ENCODE measurements around the gene RNPEP. TPM values are rescaled to one million over a fixed set of nuclear protein-coding genes. Genes with fewer than 3 reads are reported as not detected.

Gene RNPEP
- total RNA-seq, 1 experiment from 2014 or later = 99.8 TPM

- Histone ChIP-seq H3K4me1 (ENCODE audit: control insufficient read depth, insufficient read depth, low read length) (peaks cover 11% of the 10 kb centered on the region), H3K27ac (ENCODE audit: low read length) (no peak overlapping the region), H3K27me3 (ENCODE audit: control insufficient read depth, insufficient read depth, low read length) (no peaks in the 10 kb centered on the region), H3K9me3 (ENCODE audit: control insufficient read depth, insufficient read depth, low read depth, low read length) (no peaks in the 10 kb centered on the region), H3K4me3 (ENCODE audit: low read depth in 2 of 2, low read length in 2 of 2) (no peak overlapping the region), H3K36me3 (ENCODE audit: control insufficient read depth, insufficient read depth, low read length) (no peaks in the 10 kb centered on the region)
- in situ Hi-C loops (cut with HindIII; ENCODE audit: low pct_unique_long_range_greater_than_20kb, low sequenced_read_pairs) (no loop called here), intact Hi-C loops (cut with micrococcal nuclease; ENCODE audit: unreplicated experiment) (no loop called here)
- no peak for DNase-seq (ENCODE audit: low read depth, low spot score)
- TF ChIP-seq POLR2AphosphoS5 (IDR thresholded peaks at IDR 0.05; ENCODE audit: low read depth, low read length) (no peak), TCF7L2 (IDR thresholded peaks at IDR 0.05; ENCODE audit: low read depth, low read length) (no peak), REST (IDR thresholded peaks at IDR 0.05; ENCODE audit: insufficient read depth in 1 of 2, low read depth in 2 of 2, low read length in 1 of 2) (no peak), SIN3A (IDR thresholded peaks at IDR 0.05; ENCODE audit: borderline replicate concordance, insufficient read depth, low read depth, low read length) (no peak)
- TF ChIP-seq, protein P1, sequence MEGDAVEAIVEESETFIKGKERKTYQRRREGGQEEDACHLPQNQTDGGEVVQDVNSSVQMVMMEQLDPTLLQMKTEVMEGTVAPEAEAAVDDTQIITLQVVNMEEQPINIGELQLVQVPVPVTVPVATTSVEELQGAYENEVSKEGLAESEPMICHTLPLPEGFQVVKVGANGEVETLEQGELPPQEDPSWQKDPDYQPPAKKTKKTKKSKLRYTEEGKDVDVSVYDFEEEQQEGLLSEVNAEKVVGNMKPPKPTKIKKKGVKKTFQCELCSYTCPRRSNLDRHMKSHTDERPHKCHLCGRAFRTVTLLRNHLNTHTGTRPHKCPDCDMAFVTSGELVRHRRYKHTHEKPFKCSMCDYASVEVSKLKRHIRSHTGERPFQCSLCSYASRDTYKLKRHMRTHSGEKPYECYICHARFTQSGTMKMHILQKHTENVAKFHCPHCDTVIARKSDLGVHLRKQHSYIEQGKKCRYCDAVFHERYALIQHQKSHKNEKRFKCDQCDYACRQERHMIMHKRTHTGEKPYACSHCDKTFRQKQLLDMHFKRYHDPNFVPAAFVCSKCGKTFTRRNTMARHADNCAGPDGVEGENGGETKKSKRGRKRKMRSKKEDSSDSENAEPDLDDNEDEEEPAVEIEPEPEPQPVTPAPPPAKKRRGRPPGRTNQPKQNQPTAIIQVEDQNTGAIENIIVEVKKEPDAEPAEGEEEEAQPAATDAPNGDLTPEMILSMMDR (IDR thresholded peaks at IDR 0.05) = no peak
- no peak for ATAC-seq
- ChIA-PET POLR2A (no interaction called here), CTCF (no interaction called here)
- BruUV-seq (replicated peaks) = no TSS peak
Observed at GRCh38 chr1:202045705-202046104, 63.3 kb downstream of the RNPEP start.

- peaks cover 11% of the 10 kb centered on the region for H3K4me1 ChIP-seq (ENCODE audit: control insufficient read depth, insufficient read depth, low read length)
- TF ChIP-seq SIN3A (IDR thresholded peaks at IDR 0.05; ENCODE audit: borderline replicate concordance, insufficient read depth, low read depth, low read length) (no peak), TCF7L2 (IDR thresholded peaks at IDR 0.05; ENCODE audit: low read depth, low read length) (no peak), POLR2AphosphoS5 (IDR thresholded peaks at IDR 0.05; ENCODE audit: low read depth, low read length) (no peak), REST (IDR thresholded peaks at IDR 0.05; ENCODE audit: insufficient read depth in 1 of 2, low read depth in 2 of 2, low read length in 1 of 2) (no peak)
- TF ChIP-seq, protein P1 (IDR thresholded peaks at IDR 0.05) = no peak
- no peak for ATAC-seq
Observed at GRCh38 chr1:202046227-202046626, 63.8 kb downstream of the RNPEP start.

More at GRCh38 chr1:202046227-202046626, 63.8 kb downstream of the RNPEP start:
- in situ Hi-C loops (cut with HindIII; ENCODE audit: low pct_unique_long_range_greater_than_20kb, low sequenced_read_pairs) = no loop called here
- no peak overlapping the region for H3K4me3 ChIP-seq (ENCODE audit: low read depth in 2 of 2, low read length in 2 of 2)
- no peaks in the 10 kb centered on the region for H3K36me3 ChIP-seq (ENCODE audit: control insufficient read depth, insufficient read depth, low read length)
- no peaks in the 10 kb centered on the region for H3K9me3 ChIP-seq (ENCODE audit: control insufficient read depth, insufficient read depth, low read depth, low read length)
- H3K27ac ChIP-seq (ENCODE audit: low read length) = peak overlapping the region; percentile 45; the same call in 1 of the 2 replicates
- intact Hi-C loops (cut with micrococcal nuclease; ENCODE audit: unreplicated experiment) = no loop called here
- BruUV-seq (replicated peaks) = no TSS peak
- no peaks in the 10 kb centered on the region for H3K27me3 ChIP-seq (ENCODE audit: control insufficient read depth, insufficient read depth, low read length)
- ChIA-PET CTCF (no interaction called here), POLR2A (no interaction called here)
- no peak for DNase-seq (ENCODE audit: low read depth, low spot score)

Data from Panc1 (cell line).